IPS-20b (cell line): Measurements from ENCODE around the gene TBC1D24.

Experiments
- H3K27ac ChIP-seq: one replicate; pipeline ENCODE4 v1.5.1; 2013; ENCODE audit warnings: low read length
- H3K27me3 ChIP-seq: 2 replicates; pipeline ENCODE4 v1.6.1; 2013; ENCODE audit warnings: mild to moderate bottlenecking, low read length, inconsistent platforms; ENCODE audit not compliant: insufficient read depth
- H3K36me3 ChIP-seq: 2 replicates; pipeline ENCODE4 v1.6.1; 2013; ENCODE audit warnings: low read depth, mild to moderate bottlenecking, inconsistent platforms, low read length, moderate library complexity; ENCODE audit not compliant: insufficient read depth
- H3K4me1 ChIP-seq: 2 replicates; pipeline ENCODE4 v1.6.1; 2013; ENCODE audit warnings: mild to moderate bottlenecking, control low read depth, inconsistent platforms, low read length, moderate library complexity; ENCODE audit not compliant: insufficient read depth
- H3K4me3 ChIP-seq: 2 replicates; pipeline ENCODE4 v1.5.1; 2013; ENCODE audit warnings: mild to moderate bottlenecking, low read length, inconsistent platforms
- H3K9ac ChIP-seq: 2 replicates; pipeline ENCODE4 v1.6.1; 2013; ENCODE audit warnings: low read depth, mild to moderate bottlenecking, inconsistent platforms, low read length, moderate library complexity
- H3K9me3 ChIP-seq: 2 replicates; pipeline ENCODE4 v1.6.1; 2013; ENCODE audit warnings: mild to moderate bottlenecking, low read depth, low read length, inconsistent platforms; ENCODE audit not compliant: insufficient read depth

The TBC1D24 gene

DNA sequence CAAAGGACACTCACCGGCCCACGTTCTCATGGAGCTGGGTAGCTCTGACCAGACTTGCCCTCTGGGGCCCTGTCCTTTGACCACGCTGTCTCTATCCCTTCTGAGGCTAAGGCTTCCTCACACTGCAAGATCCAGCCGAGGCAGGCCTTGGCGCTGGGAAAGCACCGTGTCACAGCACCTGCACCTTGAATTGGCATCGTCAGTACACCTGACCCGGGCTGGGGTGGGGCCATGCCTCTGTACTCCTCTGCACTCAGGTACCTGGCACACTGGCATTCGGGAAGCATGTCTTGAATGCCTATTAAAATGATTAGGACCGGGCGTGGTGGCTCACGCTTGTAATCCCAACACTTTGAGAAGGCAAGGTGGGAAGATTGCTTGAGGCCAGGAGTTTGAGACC lies 6.0 kb downstream of the TBC1D24 start:
- H3K9ac ChIP-seq = no peak overlapping the region
- H3K27me3 ChIP-seq = peaks cover 17% of the 10 kb centered on the region
- no peaks in the 10 kb centered on the region for H3K4me1 ChIP-seq
- H3K9me3 ChIP-seq = no peaks in the 10 kb centered on the region
- H3K27ac ChIP-seq = no peak overlapping the region
- H3K36me3 ChIP-seq = no peaks in the 10 kb centered on the region; the same call in 1 of the 2 replicates
- H3K4me3 ChIP-seq = no peak overlapping the region

DNA sequence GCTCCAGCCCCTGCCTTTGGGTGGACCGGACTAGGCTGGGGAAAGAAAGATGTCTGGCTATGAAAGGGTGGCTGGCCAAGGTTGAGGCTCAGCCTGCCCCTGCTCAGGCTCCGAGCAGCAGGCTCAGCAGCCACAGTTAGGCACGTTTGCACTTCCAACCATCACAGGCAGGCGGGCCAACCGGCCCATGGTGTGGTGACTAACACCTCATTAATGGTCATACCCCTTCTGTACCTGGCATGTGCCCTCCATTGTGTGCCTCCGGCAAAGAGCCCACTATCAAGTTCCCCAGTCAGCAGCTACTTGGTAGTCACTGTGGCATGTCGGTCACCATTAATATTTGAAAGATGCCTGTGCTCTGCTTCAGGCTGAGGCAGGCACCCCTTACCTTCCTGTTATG lies 6.7 kb downstream of the TBC1D24 start:
- Histone ChIP-seq H3K9ac (no peak overlapping the region), H3K27ac (no peak overlapping the region), H3K27me3 (peaks cover 9% of the 10 kb centered on the region), H3K36me3 (no peaks in the 10 kb centered on the region; the same call in 1 of the 2 replicates), H3K4me3 (no peak overlapping the region), H3K4me1 (no peaks in the 10 kb centered on the region), H3K9me3 (no peaks in the 10 kb centered on the region)

DNA sequence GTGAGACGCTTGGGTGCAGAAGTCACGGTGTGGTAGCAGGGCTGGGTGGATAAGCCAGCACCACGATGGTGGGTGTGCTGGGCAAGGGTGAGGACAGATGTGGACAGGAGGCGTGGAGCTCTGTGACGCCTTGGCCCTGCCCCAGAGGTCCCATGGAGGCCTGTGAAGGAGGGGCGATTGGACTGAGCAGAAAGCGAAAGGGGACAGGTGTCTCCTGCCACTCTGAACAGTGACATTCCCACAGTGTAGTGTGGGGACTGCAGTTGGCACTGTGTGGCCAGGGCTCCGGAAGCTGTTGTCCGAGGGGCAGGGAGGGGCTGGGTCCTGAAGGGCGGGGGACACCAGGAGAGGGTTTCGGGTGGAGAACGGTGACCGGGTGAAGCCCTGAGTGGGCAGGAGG lies 7.3 kb downstream of the TBC1D24 start:
- no peak overlapping the region for H3K9ac ChIP-seq
- H3K4me1 ChIP-seq = no peaks in the 10 kb centered on the region
- no peaks in the 10 kb centered on the region; the same call in 1 of the 2 replicates for H3K36me3 ChIP-seq
- H3K4me3 ChIP-seq = no peak overlapping the region
- no peak overlapping the region for H3K27ac ChIP-seq
- no peaks in the 10 kb centered on the region for H3K9me3 ChIP-seq
- 0 out of 2 replicates have a peak, but pooled peaks cover 4% of the 10 kb centered on the region for H3K27me3 ChIP-seq

DNA sequence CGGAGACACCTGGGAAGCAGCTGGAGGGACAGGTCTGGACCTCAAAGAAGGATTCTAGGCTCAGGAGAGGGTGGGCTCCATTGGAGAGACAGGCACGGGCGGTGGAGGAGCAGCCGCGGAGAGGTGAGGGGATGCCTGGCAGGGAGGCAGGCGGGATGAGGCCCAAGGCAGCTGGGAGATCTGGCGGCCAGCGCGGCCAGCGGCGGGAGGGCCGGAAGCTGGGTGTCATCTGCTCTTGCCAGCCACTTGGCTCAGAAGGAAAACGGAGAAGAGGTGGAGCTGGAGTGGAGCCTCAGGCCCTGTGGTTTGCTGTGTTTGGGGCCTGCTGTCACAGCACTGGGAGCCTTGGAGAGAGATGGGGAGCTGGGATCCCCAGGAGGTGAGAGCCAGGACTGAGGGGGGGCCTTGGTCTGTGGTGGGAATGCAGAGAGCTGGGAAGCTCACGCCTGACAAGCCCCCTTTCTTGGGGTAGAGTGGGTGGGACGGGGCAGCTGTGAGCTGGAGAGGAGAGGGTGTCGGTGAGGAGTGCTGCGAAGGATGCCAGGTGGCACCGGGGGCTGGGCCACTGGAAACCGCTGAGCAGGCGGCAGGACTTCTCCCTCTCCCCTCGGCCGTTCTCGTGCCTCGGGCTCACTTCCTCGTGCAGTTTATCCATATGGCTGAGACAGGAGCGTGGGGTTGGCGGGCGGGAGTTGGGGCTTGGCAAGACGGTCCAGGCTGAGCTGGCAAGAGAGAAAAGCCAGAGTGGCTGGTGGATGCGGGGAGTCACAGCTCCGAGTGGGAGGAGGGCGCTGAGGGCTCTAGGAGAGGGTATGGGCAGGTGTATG lies 8.0 kb downstream of the TBC1D24 start:
- H3K4me1 ChIP-seq = no peaks in the 10 kb centered on the region
- no peaks in the 10 kb centered on the region for H3K9me3 ChIP-seq
- no peak overlapping the region for H3K9ac ChIP-seq
- H3K36me3 ChIP-seq = no peaks in the 10 kb centered on the region; the same call in 1 of the 2 replicates
- no peaks in the 10 kb centered on the region for H3K27me3 ChIP-seq
- H3K27ac ChIP-seq = no peak overlapping the region
- H3K4me3 ChIP-seq = no peak overlapping the region

DNA sequence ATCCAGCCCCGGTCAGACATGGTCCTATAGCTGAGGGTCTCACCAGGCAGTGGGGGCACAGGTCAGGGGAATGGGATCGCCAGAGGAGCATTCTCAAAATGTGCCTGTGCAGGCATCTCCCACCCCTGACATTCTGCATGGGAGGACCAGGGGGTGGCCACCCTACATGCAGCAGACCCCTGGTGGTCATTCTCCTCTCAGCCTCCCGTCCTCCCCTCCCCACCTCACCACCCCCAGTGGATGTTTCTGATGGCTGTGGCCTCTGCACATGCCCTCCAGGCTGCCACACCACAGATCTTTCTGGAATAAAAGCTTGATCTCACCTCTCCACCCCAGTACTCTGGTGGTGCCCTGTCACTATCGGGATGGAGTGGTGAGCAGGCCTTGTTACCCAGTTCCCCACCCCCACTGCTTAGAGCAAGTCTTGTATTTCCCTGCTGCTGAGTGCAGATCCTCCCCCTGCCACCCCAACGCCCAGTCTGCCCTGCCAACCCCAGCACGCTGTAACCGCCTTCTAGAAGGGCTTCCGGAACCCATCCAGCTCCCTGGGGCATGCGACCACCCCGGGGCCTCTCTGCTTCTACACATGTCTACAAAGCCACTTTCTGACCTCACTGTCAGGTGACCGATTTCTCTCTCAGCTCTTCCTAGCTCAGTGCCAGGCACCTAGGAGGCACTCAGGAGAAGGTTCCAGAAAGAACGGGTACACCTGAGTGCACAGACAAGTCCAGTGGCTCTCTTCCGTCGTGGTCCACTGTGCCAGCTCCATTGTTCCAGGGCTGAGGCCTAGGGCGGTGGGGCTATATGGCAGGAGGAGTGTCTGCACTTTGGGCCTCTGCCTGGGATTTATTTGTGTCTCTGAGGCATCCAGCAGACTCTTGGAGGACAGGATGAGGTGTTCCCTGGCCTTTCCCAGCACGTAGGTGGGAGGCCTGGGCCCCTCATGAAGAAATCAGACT lies 9.3 kb downstream of the TBC1D24 start:
- no peak overlapping the region for H3K27ac ChIP-seq
- H3K36me3 ChIP-seq = no peaks in the 10 kb centered on the region; the same call in 1 of the 2 replicates
- no peak overlapping the region for H3K4me3 ChIP-seq
- H3K4me1 ChIP-seq = no peaks in the 10 kb centered on the region
- H3K9ac ChIP-seq = no peak overlapping the region
- H3K9me3 ChIP-seq = no peaks in the 10 kb centered on the region
- no peaks in the 10 kb centered on the region for H3K27me3 ChIP-seq

DNA sequence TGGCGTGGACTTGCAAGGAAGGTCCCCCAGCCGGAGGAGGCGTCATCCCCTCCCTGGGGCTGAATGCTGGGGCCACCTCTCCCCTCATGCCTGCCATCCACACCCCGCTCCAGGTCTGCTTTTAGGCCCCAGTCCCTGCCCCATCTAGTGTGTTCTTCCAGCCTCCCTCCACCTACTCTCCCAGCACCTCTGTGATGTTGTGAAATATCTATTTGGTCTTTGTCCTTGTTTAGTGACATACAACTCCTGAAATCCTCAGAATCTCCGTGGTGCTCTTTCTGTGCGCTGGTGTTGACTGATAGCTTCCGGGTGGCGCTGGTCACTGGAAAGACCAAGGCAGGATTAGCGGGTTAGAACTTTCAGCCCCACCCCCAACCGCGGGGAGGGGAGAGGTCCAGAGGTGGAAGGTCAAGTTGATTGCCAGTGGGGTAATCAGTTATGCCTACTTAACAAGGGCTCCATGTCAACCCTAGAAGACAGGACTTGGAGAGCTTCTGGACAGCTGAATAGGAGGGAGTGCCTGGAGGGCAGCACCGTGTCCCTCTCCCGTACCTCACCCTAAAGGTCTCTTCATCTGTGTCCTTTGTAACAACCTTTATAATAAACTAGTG lies 10.1 kb downstream of the TBC1D24 start:
- no peak overlapping the region for H3K27ac ChIP-seq
- no peaks in the 10 kb centered on the region; the same call in 1 of the 2 replicates for H3K36me3 ChIP-seq
- no peaks in the 10 kb centered on the region for H3K4me1 ChIP-seq
- no peaks in the 10 kb centered on the region for H3K9me3 ChIP-seq
- H3K4me3 ChIP-seq = no peak overlapping the region
- H3K9ac ChIP-seq = no peak overlapping the region
- H3K27me3 ChIP-seq = no peaks in the 10 kb centered on the region

DNA sequence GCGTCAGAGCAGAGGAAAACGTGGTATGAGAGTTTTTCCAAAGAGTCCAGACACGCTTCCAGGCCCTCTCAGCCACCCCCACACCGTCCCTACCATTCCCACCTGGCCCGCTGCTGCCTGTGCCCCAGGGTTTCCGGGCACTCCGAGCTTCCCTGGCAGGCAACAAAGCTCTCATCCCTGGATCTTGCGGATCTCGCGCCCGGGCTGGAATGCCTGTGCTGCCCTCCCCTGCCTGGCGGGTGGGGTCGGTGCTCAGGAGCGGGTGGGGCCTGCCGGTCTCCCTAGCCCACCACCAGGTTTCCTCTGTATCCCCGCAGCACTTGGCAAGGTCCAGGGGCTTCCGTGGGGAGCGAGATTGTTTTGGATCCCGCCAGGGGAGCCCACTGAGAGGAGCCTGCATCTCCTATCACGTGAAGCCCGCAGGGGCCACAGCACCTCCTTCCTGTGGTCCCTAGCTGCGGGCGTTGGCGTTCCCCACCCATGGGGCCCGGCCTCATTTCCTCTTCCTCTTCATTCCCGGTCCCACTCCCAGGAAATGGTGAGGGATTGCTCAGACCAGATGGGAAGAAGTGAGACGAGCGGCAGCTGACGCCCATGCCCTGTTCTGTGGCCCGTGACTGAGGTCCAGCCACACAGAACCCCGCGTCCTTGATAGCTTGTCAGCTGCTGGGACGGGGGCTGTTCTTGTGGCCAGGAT lies 11.0 kb downstream of the TBC1D24 start:
- H3K27me3 ChIP-seq = no peaks in the 10 kb centered on the region
- H3K9me3 ChIP-seq = no peaks in the 10 kb centered on the region
- H3K36me3 ChIP-seq = no peaks in the 10 kb centered on the region; the same call in 1 of the 2 replicates
- no peak overlapping the region for H3K27ac ChIP-seq
- H3K4me3 ChIP-seq = no peak overlapping the region
- H3K4me1 ChIP-seq = no peaks in the 10 kb centered on the region
- no peak overlapping the region for H3K9ac ChIP-seq

DNA sequence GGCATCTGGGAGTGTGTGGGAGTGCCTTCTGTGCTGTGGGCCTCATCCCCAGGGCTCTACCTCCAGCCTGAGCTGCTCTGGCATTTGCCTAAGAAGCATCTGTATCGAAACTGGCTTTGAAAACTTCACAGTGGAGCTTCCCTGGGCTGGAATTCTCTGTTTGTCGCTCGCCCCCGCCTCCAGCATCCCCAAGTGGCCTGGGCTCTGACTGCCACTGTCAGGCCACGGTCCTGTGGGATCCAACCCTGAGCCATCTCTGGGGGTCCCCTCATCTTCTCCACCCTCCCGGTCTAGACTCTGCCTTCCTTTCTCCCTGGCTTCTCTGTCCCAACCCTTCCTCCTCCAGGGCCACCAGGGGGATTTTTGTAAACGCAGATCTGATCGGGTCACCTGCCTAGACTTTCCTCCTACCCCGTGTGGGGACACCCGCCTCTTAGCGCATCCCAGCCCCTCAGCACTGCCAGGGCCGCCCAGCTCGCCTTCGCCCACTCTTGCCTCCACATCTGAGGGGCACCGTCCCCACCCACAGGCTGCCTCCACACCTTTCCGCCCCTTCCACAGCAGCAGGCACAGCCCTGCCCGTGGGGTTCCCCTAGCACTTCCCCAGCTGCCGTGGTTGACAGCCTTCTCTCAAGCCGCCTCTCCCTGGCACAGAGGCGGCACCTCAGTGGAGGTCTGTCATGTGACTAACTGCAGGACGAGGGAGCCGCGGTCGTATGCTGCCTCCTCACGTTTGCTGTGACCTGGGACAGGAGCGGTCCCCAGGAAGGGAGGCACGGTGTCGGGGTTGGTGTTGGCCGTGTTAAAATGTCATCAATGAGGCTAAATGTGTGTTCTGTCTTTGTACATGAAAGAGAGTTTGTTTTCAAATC lies 12.0 kb downstream of the TBC1D24 start:
- Histone ChIP-seq H3K27ac (no peak overlapping the region), H3K4me3 (no peak overlapping the region), H3K9me3 (no peaks in the 10 kb centered on the region), H3K4me1 (no peaks in the 10 kb centered on the region), H3K9ac (no peak overlapping the region), H3K27me3 (no peaks in the 10 kb centered on the region), H3K36me3 (no peaks in the 10 kb centered on the region; the same call in 1 of the 2 replicates)

DNA sequence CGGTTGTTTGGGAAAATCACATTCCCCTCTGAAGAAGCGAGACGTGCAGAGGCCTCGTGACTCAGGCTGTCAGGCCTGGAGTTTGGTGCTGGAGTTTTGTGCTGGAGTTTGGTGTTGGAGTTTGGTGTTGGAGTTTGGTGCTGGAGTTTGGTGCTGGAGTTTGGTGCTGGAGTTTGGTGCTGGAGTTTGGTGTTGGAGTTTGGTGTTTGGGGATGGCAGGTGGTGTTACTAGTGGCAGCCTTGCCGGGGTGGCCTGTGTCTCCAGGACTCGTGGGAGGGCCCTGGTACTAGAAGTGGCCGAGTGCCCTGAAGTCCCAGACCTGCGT lies 12.6 kb downstream of the TBC1D24 start:
- no peak overlapping the region for H3K9ac ChIP-seq
- no peaks in the 10 kb centered on the region for H3K9me3 ChIP-seq
- H3K4me3 ChIP-seq = no peak overlapping the region
- no peaks in the 10 kb centered on the region; the same call in 1 of the 2 replicates for H3K36me3 ChIP-seq
- H3K27ac ChIP-seq = no peak overlapping the region
- H3K4me1 ChIP-seq = no peaks in the 10 kb centered on the region
- H3K27me3 ChIP-seq = no peaks in the 10 kb centered on the region

DNA sequence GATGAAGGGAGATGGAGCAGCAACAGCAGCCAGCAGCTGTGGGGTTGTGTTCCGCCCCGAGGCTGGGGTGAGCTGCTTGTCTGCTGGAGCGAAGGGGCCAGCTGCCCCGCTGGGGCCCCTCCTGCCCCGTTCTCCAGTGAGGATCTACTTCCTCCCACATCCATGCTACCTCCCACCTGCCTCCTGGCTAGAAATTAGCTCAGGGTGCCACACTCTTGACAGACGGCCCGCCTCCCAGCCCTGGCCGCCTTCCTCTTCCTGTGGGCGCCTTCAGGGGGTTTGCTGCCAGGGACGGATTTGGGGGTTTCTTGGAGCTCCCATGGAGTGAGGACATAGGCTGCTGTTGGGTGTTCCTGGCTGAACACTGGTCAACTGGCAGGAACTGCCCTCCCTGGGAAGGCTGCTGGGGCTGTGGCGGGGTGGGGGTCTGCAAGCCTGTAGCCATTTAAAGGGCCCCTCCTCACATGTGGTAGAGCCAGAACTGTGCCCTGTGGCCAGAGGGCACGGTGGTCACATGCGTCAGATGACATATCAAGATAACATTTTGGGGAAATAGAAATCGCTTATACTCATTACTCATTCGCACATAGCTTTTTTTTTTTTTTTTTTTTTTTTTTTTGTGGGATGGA lies 13.1 kb downstream of the TBC1D24 start:
- H3K4me1 ChIP-seq = no peaks in the 10 kb centered on the region
- no peaks in the 10 kb centered on the region for H3K36me3 ChIP-seq
- H3K9ac ChIP-seq = no peak overlapping the region
- H3K27ac ChIP-seq = no peak overlapping the region
- H3K4me3 ChIP-seq = no peak overlapping the region
- H3K27me3 ChIP-seq = no peaks in the 10 kb centered on the region
- no peaks in the 10 kb centered on the region for H3K9me3 ChIP-seq
